Measurements from ENCODE around the gene RFX1. TPM values are rescaled to one million over a fixed set of nuclear protein-coding genes. Genes with fewer than 3 reads are reported as not detected.

RFX1 gene
- total RNA-seq, 1 experiment from 2014 or later, result 14.9 TPM

GRCh38 chr19:13932911-13933393 lies 73.2 kb downstream of the RFX1 start:
- BruUV-seq (replicated peaks), result no TSS peak
- Mint-ChIP-seq H3K27me3 (ENCODE audit: unreplicated experiment) (peaks cover 33% of the 10 kb centered on the region), H3K9me3 (ENCODE audit: low read depth, unreplicated experiment) (no peaks in the 10 kb centered on the region), H3K36me3 (ENCODE audit: insufficient read depth, unreplicated experiment) (peaks cover 19% of the 10 kb centered on the region), H3K4me3 (ENCODE audit: low read depth, unreplicated experiment) (no peak overlapping the region), H3K27ac (ENCODE audit: unreplicated experiment) (no peak overlapping the region), H3K4me1 (ENCODE audit: low read depth, unreplicated experiment) (peaks cover 17% of the 10 kb centered on the region)
- CTCF ChIA-PET, result no interaction called here
- no peak for TF ChIP-seq CTCF (IDR thresholded peaks at IDR 0.05; ENCODE audit: unreplicated experiment)
- DNase-seq, result no peak
- intact Hi-C loops (cut with micrococcal nuclease; ENCODE audit: unreplicated experiment), result no loop called here

- no peaks in the 10 kb centered on the region for H3K9me3 Mint-ChIP-seq (ENCODE audit: low read depth, unreplicated experiment)
- BruUV-seq (replicated peaks), result no TSS peak
- H3K36me3 Mint-ChIP-seq (ENCODE audit: insufficient read depth, unreplicated experiment), result peaks cover 19% of the 10 kb centered on the region
- no peak overlapping the region for H3K4me3 Mint-ChIP-seq (ENCODE audit: low read depth, unreplicated experiment)
- no peak for TF ChIP-seq CTCF (IDR thresholded peaks at IDR 0.05; ENCODE audit: unreplicated experiment)
- CTCF ChIA-PET, result interaction anchor here (1.1 kb wide), 1 partner anchor 128 kb away, joined by 3 read pairs; no protein-coding TSS in a partner anchor
- peaks cover 11% of the 10 kb centered on the region for H3K4me1 Mint-ChIP-seq (ENCODE audit: low read depth, unreplicated experiment)
- intact Hi-C loops (cut with micrococcal nuclease; ENCODE audit: unreplicated experiment), result no loop called here
- H3K27ac Mint-ChIP-seq (ENCODE audit: unreplicated experiment), result no peak overlapping the region
- no peak for DNase-seq
- peaks cover 25% of the 10 kb centered on the region for H3K27me3 Mint-ChIP-seq (ENCODE audit: unreplicated experiment)
Observed at GRCh38 chr19:13932149-13932637, 73.9 kb downstream of the RFX1 start.

- no peak for DNase-seq
- no TSS peak for BruUV-seq (replicated peaks)
- no peak overlapping the region for H3K27ac Mint-ChIP-seq (ENCODE audit: unreplicated experiment)
- CTCF ChIA-PET, result interaction anchor here (1.1 kb wide), 1 partner anchor 128 kb away, joined by 3 read pairs; no protein-coding TSS in a partner anchor
- intact Hi-C loops (cut with micrococcal nuclease; ENCODE audit: unreplicated experiment), result no loop called here
- H3K4me3 Mint-ChIP-seq (ENCODE audit: low read depth, unreplicated experiment), result no peak overlapping the region
- peaks cover 10% of the 10 kb centered on the region for H3K4me1 Mint-ChIP-seq (ENCODE audit: low read depth, unreplicated experiment)
- peaks cover 20% of the 10 kb centered on the region for H3K27me3 Mint-ChIP-seq (ENCODE audit: unreplicated experiment)
- H3K9me3 Mint-ChIP-seq (ENCODE audit: low read depth, unreplicated experiment), result no peaks in the 10 kb centered on the region
- no peak for TF ChIP-seq CTCF (IDR thresholded peaks at IDR 0.05; ENCODE audit: unreplicated experiment)
- peaks cover 19% of the 10 kb centered on the region for H3K36me3 Mint-ChIP-seq (ENCODE audit: insufficient read depth, unreplicated experiment)
Observed at GRCh38 chr19:13931391-13932148, 74.5 kb downstream of the RFX1 start.

- H3K36me3 Mint-ChIP-seq (ENCODE audit: insufficient read depth, unreplicated experiment), result peaks cover 19% of the 10 kb centered on the region
- H3K4me1 Mint-ChIP-seq (ENCODE audit: low read depth, unreplicated experiment), result peaks cover 10% of the 10 kb centered on the region
- no peak overlapping the region for H3K27ac Mint-ChIP-seq (ENCODE audit: unreplicated experiment)
- CTCF ChIA-PET, result no interaction called here
- no peak for DNase-seq
- no peak for TF ChIP-seq CTCF (IDR thresholded peaks at IDR 0.05; ENCODE audit: unreplicated experiment)
- H3K9me3 Mint-ChIP-seq (ENCODE audit: low read depth, unreplicated experiment), result no peaks in the 10 kb centered on the region
- intact Hi-C loops (cut with micrococcal nuclease; ENCODE audit: unreplicated experiment), result no loop called here
- no TSS peak for BruUV-seq (replicated peaks)
- no peak overlapping the region for H3K4me3 Mint-ChIP-seq (ENCODE audit: low read depth, unreplicated experiment)
- peaks cover 20% of the 10 kb centered on the region for H3K27me3 Mint-ChIP-seq (ENCODE audit: unreplicated experiment)
Observed at GRCh38 chr19:13930402-13930801, 75.7 kb downstream of the RFX1 start.

All from Calu3 (cell line).